PFSK-1 (cell line): ENCODE results near the gene ZXDC.

Source experiments
- FOXP2 ChIP-seq: optimal IDR thresholded peaks from 2 replicates; pipeline ENCODE3; 2011; ENCODE audit warnings: borderline replicate concordance, control low read depth, inconsistent platforms; ENCODE audit not compliant: insufficient read depth; ENCODE audit errors: extremely low read length, extremely low read depth
- POLR2AphosphoS5 ChIP-seq: IDR thresholded peaks from 2 replicates; pipeline ENCODE4 v1.6.1; 2012; ENCODE audit warnings: low read depth, mild to moderate bottlenecking, control low read depth, low read length, moderate library complexity
- REST ChIP-seq, 2 experiments: IDR thresholded peaks; 2 replicates each; pipeline versions ENCODE4 v1.6.1 to v1.8.0; 2011 to 2012; ENCODE audit warnings: low read depth in 2 of 2, low read length in 2 of 2, control low read depth in 1 of 2, inconsistent platforms in 1 of 2, mild to moderate bottlenecking in 1 of 2, moderate library complexity in 1 of 2; ENCODE audit not compliant: insufficient read depth in 1 of 2
- SIN3A ChIP-seq: IDR thresholded peaks from 2 replicates; pipeline ENCODE4 v1.6.1; 2012; ENCODE audit warnings: mild to moderate bottlenecking, low read length, moderate library complexity, borderline replicate concordance; ENCODE audit not compliant: insufficient read depth
- TAF1 ChIP-seq: IDR thresholded peaks from 2 replicates; pipeline ENCODE4 v1.6.1; 2012; ENCODE audit warnings: low read length, control low read depth, borderline replicate concordance; ENCODE audit not compliant: insufficient read depth

ZXDC gene

GRCh38 chr3:126522363-126522788 lies 46.7 kb upstream of the ZXDC start:
- TF ChIP-seq POLR2AphosphoS5 (no peak), REST (IDR thresholded peaks at IDR 0.05; ENCODE audit: insufficient read depth in 1 of 2, low read depth in 2 of 2, low read length in 2 of 2) (no peak), TAF1 (no peak), FOXP2 (no peak), SIN3A (no peak)

GRCh38 chr3:126521122-126521891 lies 45.6 kb upstream of the ZXDC start:
- no peak for TF ChIP-seq FOXP2
- TF ChIP-seq SIN3A, result no peak
- TF ChIP-seq REST (IDR thresholded peaks at IDR 0.05; ENCODE audit: insufficient read depth in 1 of 2, low read depth in 2 of 2, low read length in 2 of 2), result no peak
- TF ChIP-seq TAF1, result no peak
- no peak for TF ChIP-seq POLR2AphosphoS5

GRCh38 chr3:126519506-126520455 lies 44.1 kb upstream of the ZXDC start:
- TF ChIP-seq SIN3A, result no peak
- no peak for TF ChIP-seq TAF1
- TF ChIP-seq POLR2AphosphoS5, result no peak
- TF ChIP-seq FOXP2, result no peak
- no peak for TF ChIP-seq REST (IDR thresholded peaks at IDR 0.05; ENCODE audit: insufficient read depth in 1 of 2, low read depth in 2 of 2, low read length in 2 of 2)

GRCh38 chr3:126518779-126519177 lies 43.1 kb upstream of the ZXDC start:
- no peak for TF ChIP-seq POLR2AphosphoS5
- TF ChIP-seq FOXP2, result no peak
- TF ChIP-seq TAF1, result no peak
- no peak for TF ChIP-seq SIN3A
- no peak for TF ChIP-seq REST (IDR thresholded peaks at IDR 0.05; ENCODE audit: insufficient read depth in 1 of 2, low read depth in 2 of 2, low read length in 2 of 2)
